HG03066 (cell line): ENCODE data around the gene TDO2.

ENCODE experiments used
- ATAC-seq: cut with Tn5 transposase; IDR thresholded peaks from one replicate; pipeline ENCODE4 v1.9.1; 2021; ENCODE audit warnings: low read depth; ENCODE audit not compliant: unreplicated experiment

TDO2 gene

DNA sequence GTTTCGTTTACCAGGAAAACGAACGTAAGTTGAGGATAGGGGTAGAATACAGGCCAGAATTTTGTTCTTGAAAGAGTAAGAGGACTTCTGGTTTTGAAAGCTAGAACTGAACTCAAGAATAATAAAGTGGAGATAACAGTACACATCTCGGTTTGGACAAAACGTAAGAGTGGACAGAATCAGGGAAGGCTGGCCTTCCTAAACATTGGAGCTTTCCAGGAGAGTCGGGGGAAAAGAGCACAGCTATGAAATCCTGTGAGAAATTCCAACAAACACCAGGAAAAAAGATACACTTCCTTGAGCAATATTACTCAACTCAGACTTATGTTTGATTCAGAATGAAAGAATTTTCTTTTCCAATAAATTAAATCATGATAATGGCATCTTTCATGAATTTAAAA lies 49.0 kb downstream of the TDO2 start:
- no peak for ATAC-seq

GRCh38 chr4:155953151-155954117 lies 49.9 kb downstream of the TDO2 start, which contains the start of gene CTSO:
CTSO (minus strand) TSS chr4:155953866; CDS start chr4:155953847, 19 bp downstream.
- ATAC-seq = peak; percentile 92

DNA sequence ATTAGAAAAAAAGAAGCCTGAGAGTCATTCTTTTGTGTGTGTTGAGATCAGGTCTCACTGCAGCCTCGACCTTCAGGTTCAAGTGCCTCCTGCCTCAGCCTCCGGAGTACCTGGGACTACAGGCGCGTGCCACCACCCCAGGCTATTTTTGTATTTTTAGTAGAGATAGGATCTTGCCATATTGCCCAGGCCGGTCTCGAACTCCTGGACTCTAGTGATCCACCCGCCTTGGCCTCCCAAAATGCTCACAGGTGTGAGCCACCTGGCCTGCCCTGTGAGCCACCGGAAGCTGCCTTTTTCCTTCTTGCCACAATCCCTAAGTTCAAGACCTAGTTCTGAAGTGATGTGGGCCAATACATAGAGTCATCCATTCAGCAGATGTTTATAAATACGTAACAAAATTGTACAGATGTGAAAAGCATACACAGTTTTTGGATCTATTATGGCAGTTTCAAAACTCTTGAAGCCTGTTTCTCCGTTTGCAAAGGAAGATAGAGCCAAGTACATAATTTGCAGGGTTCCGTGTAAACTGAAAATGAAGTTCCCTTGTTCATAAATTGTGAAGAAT lies 50.7 kb downstream of the TDO2 start:
- no peak for ATAC-seq

GRCh38 chr4:155954939-155955338 lies 51.4 kb downstream of the TDO2 start:
- ATAC-seq = no peak

DNA sequence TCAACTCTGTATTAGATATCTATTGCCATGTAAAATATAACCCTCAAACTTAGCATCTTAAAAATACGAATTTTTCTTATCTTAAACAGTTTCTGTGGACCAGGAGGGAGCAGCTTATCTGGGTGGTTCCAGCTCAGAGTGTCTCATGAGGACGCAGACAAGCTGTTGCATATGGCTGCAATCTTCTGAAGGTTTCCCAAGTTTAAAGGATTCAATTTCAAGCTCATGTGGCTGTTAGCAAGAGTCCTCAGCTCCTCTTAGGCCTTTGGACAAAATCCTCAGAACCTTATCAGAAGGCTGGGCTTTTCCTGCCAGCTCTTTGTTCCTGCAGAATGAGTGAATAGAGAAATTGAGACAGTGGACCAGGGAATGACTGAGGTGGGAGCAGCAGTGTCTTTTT lies 53.0 kb downstream of the TDO2 start:
- ATAC-seq = no peak

GRCh38 chr4:155959417-155959816 lies 55.9 kb downstream of the TDO2 start:
- ATAC-seq = no peak

GRCh38 chr4:155960522-155960921 lies 57.0 kb downstream of the TDO2 start:
- ATAC-seq = no peak

GRCh38 chr4:155961575-155961974 lies 58.1 kb downstream of the TDO2 start:
- no peak for ATAC-seq

DNA sequence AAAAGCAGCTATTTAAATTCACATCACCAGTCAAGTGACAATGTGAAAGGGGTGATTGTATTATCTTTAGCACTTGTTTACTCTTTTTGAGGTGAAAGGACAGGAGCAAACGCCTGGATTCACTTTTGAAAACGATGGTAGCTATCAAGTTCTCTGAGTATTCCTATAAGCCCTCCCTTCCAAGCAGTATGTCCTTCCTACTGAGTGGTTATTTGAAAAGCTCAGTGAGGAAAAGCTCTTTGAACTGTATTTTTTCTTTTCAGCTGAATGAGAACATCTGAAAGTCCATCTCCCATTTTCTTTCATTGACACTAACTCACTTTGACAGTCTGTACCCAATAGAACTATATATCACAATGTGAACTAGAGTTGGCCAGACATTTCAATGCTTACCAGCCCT lies 59.3 kb downstream of the TDO2 start:
- ATAC-seq = no peak

DNA sequence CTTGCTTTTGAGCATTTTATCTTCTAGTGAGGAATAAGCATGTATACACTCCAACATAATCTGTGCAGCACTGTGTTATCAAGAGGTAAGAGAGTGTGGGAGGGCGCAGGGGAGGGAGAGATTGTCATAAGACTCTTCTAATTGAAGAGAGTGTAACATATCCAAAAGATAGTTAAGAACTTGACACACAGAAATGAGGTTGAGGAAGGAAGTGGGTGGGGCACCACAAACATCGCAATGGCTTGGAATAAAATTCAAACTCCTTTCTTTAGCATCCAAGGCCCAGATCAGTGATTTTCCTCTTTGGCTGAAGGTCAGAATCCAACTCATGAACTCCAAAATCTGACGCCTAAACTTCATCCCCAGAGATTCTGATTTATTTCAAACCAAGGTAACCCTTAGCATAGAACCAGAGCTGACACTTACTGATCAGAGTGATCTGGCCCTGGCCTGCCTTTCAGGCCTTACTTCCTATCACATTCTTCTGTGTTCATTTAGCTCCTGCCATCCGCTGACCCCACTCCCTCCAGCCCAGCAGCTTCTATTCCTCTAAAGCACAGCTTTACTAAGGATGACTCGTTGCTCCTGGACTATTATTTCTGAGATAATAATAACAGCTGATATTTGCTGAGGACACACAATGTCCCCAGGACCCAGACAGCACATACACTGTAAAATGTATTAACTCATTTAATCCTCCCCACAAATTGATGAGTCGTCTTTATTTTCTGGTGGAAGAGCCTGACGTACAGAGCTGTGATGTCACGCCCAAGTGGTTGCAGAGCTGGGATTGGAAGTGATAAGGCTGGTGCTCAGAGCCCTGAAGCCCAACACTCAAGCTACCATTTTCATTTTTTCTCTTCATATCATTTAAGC lies 60.8 kb downstream of the TDO2 start:
- no peak for ATAC-seq

GRCh38 chr4:155966171-155966570 lies 62.7 kb downstream of the TDO2 start:
- no peak for ATAC-seq

DNA sequence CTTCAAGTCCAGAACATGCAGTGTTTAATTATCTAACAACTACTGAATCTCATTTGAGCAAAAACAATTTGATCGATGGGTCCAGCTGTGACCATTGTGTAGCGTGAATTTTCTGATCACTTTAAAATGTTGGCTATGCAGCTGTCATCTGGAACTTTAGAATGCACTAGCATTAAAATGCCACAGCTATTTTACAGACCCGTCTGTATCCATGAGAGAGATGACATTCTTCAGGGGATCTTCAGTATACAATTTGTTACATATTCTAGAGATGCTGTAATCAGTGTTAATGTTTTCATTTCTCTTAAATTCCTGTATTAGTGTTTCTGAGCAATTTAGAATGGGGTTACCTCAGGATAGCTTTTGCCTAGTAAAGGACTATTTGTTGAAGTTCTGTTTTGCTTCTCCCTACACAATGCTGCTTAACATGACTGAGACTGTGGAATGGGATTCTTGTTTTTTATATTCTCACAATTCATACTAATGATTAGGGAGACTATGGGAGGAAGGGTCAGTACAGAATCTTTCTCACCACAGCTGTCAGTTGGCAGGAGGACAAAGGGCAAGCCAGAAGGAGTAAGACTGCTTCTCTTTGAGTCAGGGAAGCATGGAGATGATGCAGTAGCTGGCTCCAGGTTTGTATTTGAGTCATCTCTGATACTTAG lies 63.4 kb downstream of the TDO2 start:
- no peak for ATAC-seq
